ENCODE data around the gene TUBA1C.

The TUBA1C gene

GRCh38 chr12:49231878-49232655, 32.8 kb upstream of the TUBA1C start:
- DNase-seq: no peak
- Mint-ChIP-seq H3K4me3 (no peak overlapping the region), H3K9me3 (no peaks in the 10 kb centered on the region), H3K27me3 (ENCODE audit: low read depth, poor library complexity) (peaks cover 2% of the 10 kb centered on the region), H3K4me1 (peaks cover 40% of the 10 kb centered on the region), H3K27ac (no peak overlapping the region), H3K36me3 (ENCODE audit: low read depth) (no peaks in the 10 kb centered on the region)
- no peak for TF ChIP-seq CTCF (IDR thresholded peaks at IDR 0.05)

- H3K4me3 Mint-ChIP-seq: peak overlapping the region; percentile 62
- peaks cover 32% of the 10 kb centered on the region for H3K4me1 Mint-ChIP-seq
- peak; percentile 73 for DNase-seq
These were observed 31.7 kb upstream of the TUBA1C start for GRCh38 chr12:49232940-49233841.

GRCh38 chr12:49233842-49234526, 30.9 kb upstream of the TUBA1C start:
- H3K27ac Mint-ChIP-seq: no peak overlapping the region
- no peaks in the 10 kb centered on the region for H3K36me3 Mint-ChIP-seq (ENCODE audit: low read depth)
- peaks cover 35% of the 10 kb centered on the region for H3K4me1 Mint-ChIP-seq
- H3K4me3 Mint-ChIP-seq: peak overlapping the region; percentile 62
- peaks cover 8% of the 10 kb centered on the region for H3K27me3 Mint-ChIP-seq (ENCODE audit: low read depth, poor library complexity)
- H3K9me3 Mint-ChIP-seq: no peaks in the 10 kb centered on the region
- no peak for TF ChIP-seq CTCF (IDR thresholded peaks at IDR 0.05)
- no peak for DNase-seq

More at GRCh38 chr12:49232940-49233841, 31.7 kb upstream of the TUBA1C start:
- no peak for TF ChIP-seq CTCF (IDR thresholded peaks at IDR 0.05)
- Mint-ChIP-seq H3K9me3 (no peaks in the 10 kb centered on the region), H3K27ac (peak overlapping the region; percentile 39), H3K27me3 (ENCODE audit: low read depth, poor library complexity) (peaks cover 7% of the 10 kb centered on the region), H3K36me3 (ENCODE audit: low read depth) (no peaks in the 10 kb centered on the region)

- Mint-ChIP-seq H3K4me3 (no peak overlapping the region), H3K4me1 (peaks cover 37% of the 10 kb centered on the region), H3K27me3 (ENCODE audit: low read depth, poor library complexity) (peaks cover 14% of the 10 kb centered on the region), H3K27ac (no peak overlapping the region), H3K9me3 (no peaks in the 10 kb centered on the region), H3K36me3 (ENCODE audit: low read depth) (no peaks in the 10 kb centered on the region)
- no peak for DNase-seq
- no peak for TF ChIP-seq CTCF (IDR thresholded peaks at IDR 0.05)
These were observed 28.5 kb upstream of the TUBA1C start for GRCh38 chr12:49236423-49236822.

GRCh38 chr12:49243631-49244030, 21.3 kb upstream of the TUBA1C start:
- no peak overlapping the region for H3K27ac Mint-ChIP-seq
- H3K4me3 Mint-ChIP-seq: no peak overlapping the region
- H3K27me3 Mint-ChIP-seq (ENCODE audit: low read depth, poor library complexity): peaks cover 7% of the 10 kb centered on the region
- H3K9me3 Mint-ChIP-seq: no peaks in the 10 kb centered on the region
- no peak for TF ChIP-seq CTCF (IDR thresholded peaks at IDR 0.05)
- DNase-seq: no peak
- H3K4me1 Mint-ChIP-seq: peaks cover 4% of the 10 kb centered on the region
- no peaks in the 10 kb centered on the region for H3K36me3 Mint-ChIP-seq (ENCODE audit: low read depth)

Measured in nephron progenitor cell (in vitro differentiated cells).